Calu3 (cell line): ENCODE results near the gene MORN4. TPM values are rescaled to one million over a fixed set of nuclear protein-coding genes. Genes with fewer than 3 reads are reported as not detected.

Source experiments
- BruUV-seq: library from RNA; stranded (reverse); fragments of 400-500 nt; replicated peaks from 2 replicates; lab custom pipeline; 2021; lab: Mats Ljungman, UMichigan
- CTCF ChIA-PET: fragments of 300-600 bp; sonication (Branson Sonifier 250); formaldehyde crosslinking; loops from one replicate; lab custom pipeline; 2022; ENCODE audit warnings: antibody characterized with exemption; lab: Charles Lee
- DNase-seq: peaks from one replicate; pipeline ENCODE4 v3.0.0; 2022
- H3K27ac Mint-ChIP-seq: one replicate; pipeline ENCODE4 v1.8.0; 2022; ENCODE audit warnings: mixed read lengths; ENCODE audit not compliant: unreplicated experiment
- H3K27me3 Mint-ChIP-seq: one replicate; pipeline ENCODE4 v1.8.0; 2022; ENCODE audit warnings: mixed read lengths; ENCODE audit not compliant: unreplicated experiment
- H3K36me3 Mint-ChIP-seq: one replicate; pipeline ENCODE4 v1.8.0; 2022; ENCODE audit warnings: mild to moderate bottlenecking, moderate library complexity, mixed read lengths; ENCODE audit not compliant: insufficient read depth, unreplicated experiment
- H3K4me1 Mint-ChIP-seq: one replicate; pipeline ENCODE4 v1.8.0; 2022; ENCODE audit warnings: mild to moderate bottlenecking, low read depth, mixed read lengths; ENCODE audit not compliant: unreplicated experiment
- H3K4me3 Mint-ChIP-seq: one replicate; pipeline ENCODE4 v1.8.0; 2022; ENCODE audit warnings: mild to moderate bottlenecking, low read depth, moderate library complexity, mixed read lengths; ENCODE audit not compliant: unreplicated experiment
- H3K9me3 Mint-ChIP-seq: one replicate; pipeline ENCODE4 v1.8.0; 2022; ENCODE audit warnings: low read depth, mixed read lengths; ENCODE audit not compliant: unreplicated experiment
- intact Hi-C: fragments of 100-400 bp; cut with micrococcal nuclease; formaldehyde crosslinking; loops from one replicate; pipeline ENCODE4 v1.10.0; 2022; ENCODE audit not compliant: unreplicated experiment
- total RNA-seq: library from RNA; stranded (reverse); gene quantifications from 2 replicates; pipeline ENCODE4 v1.2.3, GENCODE V29; 2022
- TF ChIP-seq, protein P1 (sequence below): fragments of 200-600 bp; IDR thresholded peaks from one replicate; pipeline ENCODE4 v1.8.0; 2022; ENCODE audit warnings: antibody characterized with exemption; ENCODE audit not compliant: unreplicated experiment

The MORN4 gene
- total RNA-seq, 1 experiment from 2014 or later = 6.2 TPM

- H3K36me3 Mint-ChIP-seq = peaks cover 4% of the 10 kb centered on the region
- CTCF ChIA-PET = no interaction called here
- H3K4me3 Mint-ChIP-seq = no peak overlapping the region
- DNase-seq = no peak
- intact Hi-C loops = no loop called here
- H3K4me1 Mint-ChIP-seq = peaks cover 26% of the 10 kb centered on the region
- TF ChIP-seq, protein P1, sequence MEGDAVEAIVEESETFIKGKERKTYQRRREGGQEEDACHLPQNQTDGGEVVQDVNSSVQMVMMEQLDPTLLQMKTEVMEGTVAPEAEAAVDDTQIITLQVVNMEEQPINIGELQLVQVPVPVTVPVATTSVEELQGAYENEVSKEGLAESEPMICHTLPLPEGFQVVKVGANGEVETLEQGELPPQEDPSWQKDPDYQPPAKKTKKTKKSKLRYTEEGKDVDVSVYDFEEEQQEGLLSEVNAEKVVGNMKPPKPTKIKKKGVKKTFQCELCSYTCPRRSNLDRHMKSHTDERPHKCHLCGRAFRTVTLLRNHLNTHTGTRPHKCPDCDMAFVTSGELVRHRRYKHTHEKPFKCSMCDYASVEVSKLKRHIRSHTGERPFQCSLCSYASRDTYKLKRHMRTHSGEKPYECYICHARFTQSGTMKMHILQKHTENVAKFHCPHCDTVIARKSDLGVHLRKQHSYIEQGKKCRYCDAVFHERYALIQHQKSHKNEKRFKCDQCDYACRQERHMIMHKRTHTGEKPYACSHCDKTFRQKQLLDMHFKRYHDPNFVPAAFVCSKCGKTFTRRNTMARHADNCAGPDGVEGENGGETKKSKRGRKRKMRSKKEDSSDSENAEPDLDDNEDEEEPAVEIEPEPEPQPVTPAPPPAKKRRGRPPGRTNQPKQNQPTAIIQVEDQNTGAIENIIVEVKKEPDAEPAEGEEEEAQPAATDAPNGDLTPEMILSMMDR = no peak
- no peak overlapping the region for H3K27ac Mint-ChIP-seq
- no TSS peak for BruUV-seq
- no peaks in the 10 kb centered on the region for H3K9me3 Mint-ChIP-seq
- H3K27me3 Mint-ChIP-seq = no peaks in the 10 kb centered on the region
Measured at GRCh38 chr10:97567891-97568290, 65.4 kb downstream of the MORN4 start.

DNA sequence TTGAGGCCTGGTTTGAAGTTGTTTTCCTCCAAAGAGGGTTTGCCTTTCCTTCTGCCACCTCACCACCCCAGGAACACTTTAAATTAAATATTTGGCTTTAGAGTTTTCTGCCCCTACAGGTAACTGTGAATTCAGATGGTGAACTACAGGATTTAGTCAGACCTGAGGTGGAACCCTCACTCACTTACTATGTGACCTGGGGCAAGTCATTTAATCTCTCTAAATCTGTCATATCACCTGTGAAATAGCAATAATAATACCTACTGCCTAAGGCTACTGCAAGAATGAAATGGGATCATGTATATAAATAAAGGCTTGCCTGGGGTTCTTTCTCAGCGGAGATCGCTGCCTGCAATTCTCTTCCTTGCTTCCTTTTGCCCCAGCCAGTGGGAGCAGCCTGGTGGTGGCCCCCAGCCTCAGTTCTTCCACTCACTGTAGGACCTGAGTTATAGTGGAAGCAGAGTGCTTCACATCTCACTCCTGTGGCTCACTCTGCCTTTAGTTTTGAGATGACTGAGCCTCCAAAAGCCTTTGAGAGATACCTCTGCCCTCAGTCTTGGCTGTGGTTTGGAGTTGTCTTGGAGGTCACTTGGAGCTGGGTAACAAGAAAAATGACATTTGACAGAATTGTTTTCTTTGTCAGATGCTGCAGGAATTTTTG lies 66.8 kb downstream of the MORN4 start:
- intact Hi-C loops = no loop called here
- DNase-seq = no peak
- CTCF ChIA-PET = no interaction called here
- Mint-ChIP-seq H3K4me1 (peaks cover 12% of the 10 kb centered on the region), H3K9me3 (no peaks in the 10 kb centered on the region), H3K27ac (no peak overlapping the region), H3K36me3 (peaks cover 4% of the 10 kb centered on the region), H3K27me3 (no peaks in the 10 kb centered on the region), H3K4me3 (no peak overlapping the region)
- BruUV-seq = no TSS peak
- TF ChIP-seq, protein P1 = no peak

GRCh38 chr10:97564776-97565175 lies 68.5 kb downstream of the MORN4 start:
- no peak for DNase-seq
- Mint-ChIP-seq H3K4me3 (no peak overlapping the region), H3K27ac (no peak overlapping the region), H3K27me3 (no peaks in the 10 kb centered on the region), H3K9me3 (no peaks in the 10 kb centered on the region), H3K36me3 (peaks cover 8% of the 10 kb centered on the region), H3K4me1 (peaks cover 7% of the 10 kb centered on the region)
- TF ChIP-seq, protein P1 = no peak
- intact Hi-C loops = no loop called here
- CTCF ChIA-PET = no interaction called here
- no TSS peak for BruUV-seq

Other genes with a start within 250 kb of the MORN4 start
- 52.6 and 54.6 TPM in 2 replicates for gene RRP12, start 232.2 kb downstream of the MORN4 start, total RNA-seq
- gene PGAM1, start 207.3 kb downstream of the MORN4 start, total RNA-seq = 148 and 157 TPM in 2 replicates
- 28.6 and 29.5 TPM in 2 replicates for gene EXOSC1, start 187.5 kb downstream of the MORN4 start, total RNA-seq
- 25.7 and 27.7 TPM in 2 replicates for gene ZDHHC16, start 187.3 kb downstream of the MORN4 start, total RNA-seq
- gene MMS19, start 135.1 kb downstream of the MORN4 start, total RNA-seq = 39.8 and 46.5 TPM in 2 replicates
- gene UBTD1, start 134.6 kb downstream of the MORN4 start, total RNA-seq = 8.7 and 9.3 TPM in 2 replicates
- 0.47 and 0.90 TPM in 2 replicates for gene ANKRD2, start 60.7 kb downstream of the MORN4 start, total RNA-seq
- gene HOGA1, start 49.1 kb downstream of the MORN4 start, total RNA-seq = 7.8 and 7.9 TPM in 2 replicates
- gene C10orf62, start 43.8 kb downstream of the MORN4 start, total RNA-seq = 1.5 and 1.7 TPM in 2 replicates
- gene PI4K2A, start 7.2 kb upstream of the MORN4 start, total RNA-seq = 12.6 and 13.0 TPM in 2 replicates
- 16.9 and 25.6 TPM in 2 replicates for gene AVPI1, start 53.7 kb upstream of the MORN4 start, total RNA-seq
- 18.1 and 20.2 TPM in 2 replicates for gene MARVELD1, start 80.2 kb upstream of the MORN4 start, total RNA-seq
- 28.3 and 30.0 TPM in 2 replicates for gene ZFYVE27, start 103.6 kb upstream of the MORN4 start, total RNA-seq
- gene SFRP5, start 138.5 kb upstream of the MORN4 start, total RNA-seq = 0.19 and 0.20 TPM in 2 replicates
- 1.0 and 1.4 TPM in 2 replicates for gene GOLGA7B, start 216.3 kb upstream of the MORN4 start, total RNA-seq